GM21381 (cell line): ENCODE data around the gene LAMTOR3.
A peak's percentile ranks its signal among the peaks of the same experiment; 100 is the strongest.

Experiments used
- ATAC-seq: cut with Tn5 transposase; IDR thresholded peaks from one replicate; pipeline ENCODE4 v1.9.1; 2021; ENCODE audit warnings: mild to moderate bottlenecking, moderate library complexity; ENCODE audit not compliant: unreplicated experiment

Gene LAMTOR3

DNA sequence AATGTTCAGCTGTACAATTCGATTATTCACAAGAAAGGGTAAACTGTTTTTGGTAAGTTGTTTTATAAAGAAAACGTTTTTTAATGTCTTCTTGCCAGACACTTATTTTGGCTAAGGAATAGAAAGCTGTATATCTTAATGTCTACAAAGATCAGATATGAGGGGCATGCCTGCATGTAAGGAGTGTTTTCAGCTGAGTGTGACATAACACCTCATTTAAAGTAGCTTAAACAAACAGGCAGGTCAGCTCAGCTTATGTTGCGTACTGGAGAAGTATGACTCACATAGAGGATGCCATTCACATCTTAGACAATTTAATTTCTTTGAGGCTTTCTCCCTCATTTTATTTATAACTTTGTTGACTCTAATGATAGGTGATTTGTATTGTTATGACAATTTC, 30.4 kb downstream of the LAMTOR3 start:
- ATAC-seq = no peak

DNA sequence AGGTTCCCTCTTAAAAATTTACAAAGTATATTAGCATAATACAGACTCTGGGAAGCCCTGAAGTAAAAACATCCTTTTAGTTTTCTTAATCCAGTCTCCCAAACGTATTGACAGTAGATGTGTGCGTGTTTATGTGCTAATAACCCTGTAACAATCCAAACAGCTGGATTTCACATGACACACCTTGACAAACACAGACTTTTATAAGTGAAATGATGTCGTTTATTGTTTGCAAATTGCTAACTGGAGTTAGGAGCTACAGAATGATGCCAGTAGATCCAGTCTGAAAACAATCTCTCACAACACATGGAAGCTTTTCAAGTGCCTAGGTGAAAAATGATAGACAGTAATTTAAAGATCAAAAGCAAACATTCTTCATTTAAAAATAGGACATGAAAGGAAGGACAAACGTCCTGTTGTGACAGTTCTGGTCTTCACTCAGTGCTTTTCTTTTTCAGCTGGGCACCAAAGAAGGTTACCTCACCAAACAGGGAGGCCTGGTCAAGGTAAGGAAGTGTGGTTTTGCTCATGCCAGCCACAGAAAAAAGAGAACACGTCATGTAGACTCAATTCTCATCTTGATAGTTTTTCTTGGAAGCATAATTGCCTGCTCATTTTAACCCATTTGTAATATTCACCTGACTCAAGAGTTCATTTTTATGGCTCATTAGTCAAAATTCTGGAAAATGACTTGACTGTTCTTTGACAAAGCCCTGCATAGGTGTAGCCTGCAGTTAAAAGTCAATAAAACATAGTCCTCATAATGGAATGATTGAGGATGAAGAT, 32.9 kb downstream of the LAMTOR3 start:
- ATAC-seq = peak; percentile 70

DNA sequence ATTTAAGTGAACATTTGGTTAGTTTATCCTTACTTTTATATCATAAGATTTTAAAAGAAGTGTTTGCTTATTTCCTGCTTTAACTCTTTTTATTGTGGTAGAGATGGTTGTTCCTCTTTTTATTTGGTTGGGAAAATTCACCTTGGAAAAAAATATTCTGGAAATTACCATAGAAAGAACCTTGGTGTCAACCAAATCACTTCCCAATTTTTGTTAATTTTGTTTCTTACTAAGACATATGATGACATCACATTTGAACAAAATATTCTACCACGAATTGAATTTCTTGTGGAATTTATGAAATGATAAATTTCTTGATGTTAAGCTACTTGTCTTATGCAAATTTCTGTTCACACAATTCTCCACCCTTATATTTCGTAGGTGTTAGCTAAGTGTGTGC, 33.7 kb downstream of the LAMTOR3 start:
- ATAC-seq = no peak

DNA sequence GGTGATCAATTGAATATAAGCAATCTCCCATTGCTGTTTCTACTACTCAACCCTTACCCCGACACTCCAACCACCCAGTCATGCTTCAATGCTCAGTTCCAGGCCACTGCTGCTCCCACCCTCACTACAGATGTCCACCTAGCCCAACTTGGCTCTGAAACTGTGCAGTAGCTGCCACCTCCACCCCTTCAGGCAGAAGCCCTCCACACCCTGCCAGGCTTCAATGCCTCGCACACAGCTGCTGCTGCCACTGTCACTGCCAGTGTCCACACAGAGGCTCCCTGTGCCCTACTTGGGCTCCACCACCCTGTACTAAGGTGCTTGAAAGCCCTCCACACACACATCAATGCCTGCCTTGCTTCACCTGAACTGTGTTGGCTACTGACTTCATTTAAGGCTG, 34.6 kb downstream of the LAMTOR3 start:
- peak; percentile 52 for ATAC-seq

DNA sequence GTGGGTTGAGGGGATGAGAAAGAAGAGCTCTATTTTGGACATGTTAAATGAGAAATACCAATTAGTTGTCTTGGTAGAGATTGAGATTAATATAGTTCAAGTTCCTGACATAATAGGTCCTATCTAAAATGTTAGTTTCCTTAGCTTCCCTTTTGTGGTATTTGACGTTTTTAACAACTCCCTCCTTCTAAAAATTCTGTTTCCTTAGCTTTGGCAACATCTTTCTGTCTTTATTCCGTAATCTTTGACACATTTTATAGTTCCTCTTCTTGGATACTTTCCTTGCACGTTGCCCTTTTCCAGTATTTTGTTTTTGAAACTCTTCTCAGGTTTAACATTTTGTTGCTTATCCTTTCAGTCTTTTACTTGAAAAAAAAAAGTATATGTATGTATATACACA, 36.9 kb downstream of the LAMTOR3 start:
- ATAC-seq = no peak

DNA sequence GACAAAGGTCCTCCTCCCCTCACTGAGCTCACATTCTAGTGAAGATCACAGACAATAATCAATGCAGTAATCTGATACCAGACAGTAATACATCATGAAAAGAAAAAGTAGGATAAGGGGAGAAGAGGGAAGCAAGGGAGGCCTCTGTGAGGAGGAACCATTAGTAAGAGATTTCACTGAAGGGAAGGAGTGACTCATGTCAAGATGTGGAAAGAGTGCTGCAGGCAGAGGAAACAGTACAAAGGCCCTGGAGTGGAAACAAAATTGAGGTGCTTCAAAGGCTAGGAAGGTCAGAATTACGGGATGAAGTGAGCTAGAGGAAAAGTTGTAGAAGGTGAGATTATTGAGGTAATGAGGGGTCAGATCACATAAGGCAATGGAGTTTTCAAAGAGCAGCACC, 38.1 kb downstream of the LAMTOR3 start:
- no peak for ATAC-seq

DNA sequence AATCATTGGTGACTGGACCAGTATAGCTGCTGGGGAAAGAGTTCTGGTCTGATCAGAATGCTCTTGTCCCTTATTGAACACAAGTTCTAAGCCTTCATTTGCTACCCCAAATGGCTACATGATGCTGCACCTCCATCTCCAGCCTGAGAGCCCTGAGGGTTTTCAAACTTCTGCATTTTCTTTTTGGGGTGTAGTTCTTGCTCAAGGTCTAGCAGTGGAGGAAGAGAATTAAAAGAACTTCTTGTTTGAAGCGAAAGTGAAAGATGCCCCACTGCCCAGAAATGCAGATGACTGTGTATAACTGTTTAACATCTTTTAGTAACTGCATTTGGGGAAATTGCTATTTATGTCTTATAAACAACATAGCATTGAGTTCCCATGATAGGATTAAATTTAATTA, 38.5 kb downstream of the LAMTOR3 start:
- peak; percentile 40 for ATAC-seq

DNA sequence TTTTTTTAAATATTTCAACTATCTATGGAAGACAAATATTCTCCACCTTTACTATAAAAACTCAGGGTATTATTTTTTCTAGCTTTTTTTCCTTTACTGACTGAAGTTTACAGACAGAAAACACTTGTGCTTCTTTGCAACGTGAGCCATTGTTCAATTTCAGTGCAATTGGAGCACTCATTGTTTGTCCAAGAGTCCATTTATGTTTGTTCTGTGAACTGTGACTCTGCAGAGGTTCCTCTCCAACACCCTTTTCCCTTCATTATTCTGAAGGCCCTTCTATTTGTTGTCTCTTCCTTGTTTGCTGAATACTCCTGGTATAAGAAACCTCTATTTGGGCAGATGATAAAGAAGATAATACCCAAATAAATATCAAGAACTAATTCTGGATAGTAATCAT, 40.2 kb downstream of the LAMTOR3 start:
- no peak for ATAC-seq

DNA sequence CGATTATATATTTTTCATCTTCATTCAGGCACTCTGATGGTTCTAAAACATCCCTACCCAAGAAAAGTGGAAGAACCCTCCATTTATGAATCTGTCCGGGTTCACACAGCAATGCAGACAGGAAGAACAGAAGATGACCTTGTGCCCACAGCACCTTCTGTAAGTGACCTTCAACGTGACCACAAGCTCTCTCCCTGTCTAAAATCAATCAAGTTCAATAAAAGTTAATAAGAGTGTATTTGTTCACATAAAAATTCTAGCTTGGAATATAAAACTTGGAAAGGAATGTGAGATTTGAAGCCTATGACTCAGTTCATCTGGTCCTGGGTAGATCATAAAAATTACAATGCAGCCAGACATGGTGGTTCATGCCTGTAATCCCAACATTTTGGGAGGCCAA, 41.0 kb downstream of the LAMTOR3 start:
- no peak for ATAC-seq

DNA sequence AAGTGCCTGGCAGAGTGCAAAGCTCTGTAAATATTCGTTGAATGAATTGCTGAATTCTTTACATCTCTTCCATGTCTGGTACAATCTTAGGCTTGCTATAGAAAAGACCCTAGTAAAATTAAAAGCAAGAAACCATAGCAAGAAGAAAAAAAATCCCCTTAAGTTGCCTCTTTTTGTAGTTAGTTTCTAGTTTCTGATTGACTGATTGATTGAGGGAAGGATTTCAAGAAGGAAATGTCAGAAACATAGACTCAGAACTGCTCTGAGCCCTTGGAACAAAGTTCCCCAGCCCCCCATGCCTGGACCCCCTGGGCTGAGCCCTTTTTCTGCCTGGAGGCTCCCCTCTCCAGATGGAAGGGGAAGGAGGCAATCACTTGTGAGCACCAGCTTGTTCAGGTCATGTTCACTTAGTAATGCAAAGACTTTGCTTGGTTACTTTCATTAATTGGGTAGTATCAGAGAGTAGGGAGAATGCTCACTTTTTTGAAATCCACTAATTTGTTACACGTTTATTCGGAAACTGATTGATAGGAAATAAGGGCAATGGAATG, 42.0 kb downstream of the LAMTOR3 start:
- ATAC-seq = no peak

DNA sequence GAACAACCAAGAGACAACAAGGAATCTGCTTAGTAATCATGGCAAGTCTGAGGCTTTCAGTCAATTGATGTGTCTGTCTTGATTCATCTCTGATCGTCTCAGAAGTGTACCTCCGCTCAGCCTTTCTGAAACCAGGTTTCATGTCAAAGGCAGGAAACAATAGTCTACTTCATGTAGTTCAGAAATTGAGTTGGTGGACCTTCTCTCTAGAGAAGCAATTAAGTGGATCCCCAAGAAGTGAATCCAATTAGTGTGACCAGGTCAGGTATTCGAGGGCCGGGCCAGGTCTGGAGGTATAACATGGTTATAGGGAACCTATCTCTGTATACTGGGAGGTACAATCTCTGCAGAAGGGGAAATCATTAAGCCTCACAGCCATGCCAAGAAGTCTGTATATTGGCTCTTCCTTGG, 45.6 kb downstream of the LAMTOR3 start:
- peak; percentile 35 for ATAC-seq

DNA sequence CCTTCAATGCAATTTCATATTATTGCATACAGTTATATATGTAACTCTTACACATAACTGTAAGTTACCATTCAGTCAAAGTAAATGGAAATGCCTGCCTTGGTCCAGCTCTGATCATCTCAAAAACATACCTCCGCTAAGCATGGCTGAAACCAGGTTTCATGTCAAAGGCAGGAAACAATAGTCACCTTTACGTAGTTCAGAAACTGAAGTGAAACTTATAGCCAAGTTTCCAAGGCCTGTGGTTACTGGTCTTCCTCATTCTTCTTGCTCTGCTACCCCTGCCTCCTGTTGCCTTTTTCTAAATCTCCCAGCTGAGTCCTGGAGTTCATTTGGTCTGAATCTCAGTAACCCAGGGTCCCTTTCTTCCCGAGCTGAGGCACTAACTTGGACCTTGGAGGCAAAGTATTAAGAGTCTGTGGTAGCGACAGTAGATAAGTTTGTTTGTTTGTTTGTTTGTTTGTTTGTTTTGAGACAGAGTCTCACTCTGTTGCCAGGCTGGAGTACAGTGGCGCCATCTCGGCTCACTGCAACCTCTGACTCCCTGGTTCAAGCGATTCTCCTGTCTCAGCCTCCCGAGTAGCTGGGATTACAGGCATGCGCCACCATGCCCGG, 46.8 kb downstream of the LAMTOR3 start:
- peak; percentile 59 for ATAC-seq

DNA sequence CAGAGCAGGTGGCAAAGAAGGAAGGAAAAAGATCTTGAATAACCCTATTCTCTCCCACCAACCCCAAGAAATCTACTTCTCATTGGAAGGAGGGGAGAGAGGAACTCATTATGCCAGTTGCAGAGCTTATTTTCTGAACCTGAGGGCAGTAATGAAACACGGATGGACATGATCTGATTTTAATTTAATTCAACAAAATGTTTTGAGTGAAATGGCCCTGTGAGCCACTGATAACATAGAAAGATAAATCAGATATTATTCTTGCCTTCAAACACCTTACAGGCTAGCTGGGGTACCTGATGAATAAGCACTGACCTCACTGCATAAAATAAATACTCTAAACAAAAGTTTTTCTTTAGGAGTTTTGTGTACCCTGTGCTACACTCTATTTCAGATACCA, 47.3 kb downstream of the LAMTOR3 start:
- no peak for ATAC-seq

DNA sequence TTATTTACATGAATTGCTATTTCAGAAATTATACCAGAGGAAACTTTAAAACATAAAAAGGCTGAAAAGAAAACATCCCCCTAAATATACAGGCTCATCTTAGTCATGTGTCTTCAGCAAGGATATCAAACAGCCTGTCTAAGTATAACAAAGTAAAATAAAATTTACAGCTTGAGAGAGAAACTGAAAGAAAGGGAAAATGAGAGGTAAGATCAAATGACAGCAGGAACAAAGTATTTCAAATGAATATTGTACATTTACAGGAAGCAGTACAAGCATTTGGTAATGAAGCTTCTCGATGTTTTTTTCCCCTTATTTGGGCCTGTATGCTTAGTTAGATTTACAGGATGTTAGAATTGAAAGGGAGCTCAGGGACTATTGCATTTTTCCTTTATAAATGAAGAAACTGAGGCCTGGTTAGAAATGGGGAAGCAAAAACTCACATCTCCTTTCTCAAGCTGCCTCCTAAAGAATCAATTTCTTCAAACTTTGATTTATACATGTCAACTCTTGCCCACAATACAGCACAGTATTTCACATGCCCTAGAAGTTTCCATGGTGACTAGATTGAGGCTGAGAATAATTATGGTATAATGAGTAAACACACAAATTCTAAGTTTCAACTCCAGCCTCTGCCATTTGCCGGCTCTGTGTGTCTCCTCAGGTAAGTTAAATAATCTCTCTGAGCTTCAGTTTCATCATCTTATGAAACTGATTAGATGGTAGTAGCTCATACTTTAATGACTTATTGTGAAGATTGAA, 48.3 kb downstream of the LAMTOR3 start:
- no peak for ATAC-seq

DNA sequence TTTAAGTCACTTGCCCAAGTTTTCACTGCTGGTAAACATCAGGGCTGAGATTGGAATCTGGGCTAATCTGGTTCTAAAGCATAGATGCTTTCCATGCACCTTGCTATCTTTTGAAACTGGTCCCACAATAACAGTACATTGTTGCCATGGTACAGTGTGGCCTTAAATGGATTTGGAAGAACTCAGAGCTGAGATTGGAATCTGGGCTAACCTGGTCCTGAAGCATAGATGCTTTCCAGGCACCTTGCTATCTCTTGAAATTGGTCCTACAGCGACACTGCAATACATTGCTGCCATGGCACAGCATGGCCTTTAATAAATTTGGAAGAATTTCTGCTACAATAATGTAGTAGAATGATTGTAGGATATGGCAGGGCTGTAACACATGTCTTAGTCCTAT, 49.0 kb downstream of the LAMTOR3 start:
- no peak for ATAC-seq

DNA sequence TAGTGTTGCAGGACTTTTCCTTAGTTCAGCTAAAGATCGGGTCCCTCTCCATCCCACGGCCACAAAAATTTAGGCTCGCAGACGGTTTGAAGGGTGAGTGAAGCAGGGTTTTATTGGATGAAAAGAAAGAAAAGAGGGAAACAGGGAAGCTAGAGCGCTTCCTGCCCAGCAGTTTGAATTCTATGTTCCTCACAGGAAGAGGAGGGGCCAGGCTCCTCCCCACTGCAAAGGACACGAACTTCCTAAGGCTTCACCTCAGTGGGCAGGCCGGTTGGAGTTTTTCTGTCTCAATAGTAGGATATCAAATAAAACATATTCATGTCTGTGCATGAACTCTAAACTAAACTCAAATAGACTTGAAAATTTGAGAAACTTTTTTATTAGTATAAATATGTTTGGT, 50.2 kb downstream of the LAMTOR3 start:
- no peak for ATAC-seq

DNA sequence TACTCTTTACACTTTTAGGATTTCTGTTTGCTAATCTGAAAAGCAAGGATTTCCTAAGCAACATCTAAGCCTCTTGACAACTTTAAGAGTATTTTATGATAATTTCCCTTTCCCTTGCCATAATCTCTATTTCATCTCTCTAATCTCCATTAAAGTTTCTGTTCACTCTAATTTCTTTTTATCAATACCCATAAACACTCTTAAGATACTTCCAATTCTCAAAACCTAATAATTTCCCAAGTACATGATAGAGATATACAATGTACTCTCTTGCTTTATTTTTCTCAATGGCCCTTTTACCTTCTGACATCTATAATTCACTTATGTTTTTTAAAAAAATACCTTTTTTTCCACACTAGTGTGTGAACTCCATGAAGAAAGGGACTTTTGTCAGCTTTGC, 50.8 kb downstream of the LAMTOR3 start:
- no peak for ATAC-seq

DNA sequence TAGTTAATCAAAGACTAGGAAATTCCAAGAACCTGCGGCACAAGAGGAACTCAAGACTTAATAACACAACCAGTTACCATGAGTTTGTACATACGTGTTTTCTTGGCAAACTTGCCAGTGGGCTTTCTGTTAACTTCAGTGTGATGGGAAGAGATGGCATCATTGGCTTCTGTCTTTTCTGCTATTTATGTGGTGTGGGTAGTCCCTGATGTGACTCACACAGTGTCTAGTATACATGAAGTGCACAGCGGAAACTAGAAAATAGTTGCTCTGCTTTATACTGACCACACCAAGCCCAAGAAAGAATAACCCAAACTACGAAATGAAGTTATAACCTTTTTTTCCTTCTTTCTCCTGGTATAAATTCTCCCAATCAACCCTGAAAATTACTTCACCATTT, 53.1 kb downstream of the LAMTOR3 start:
- no peak for ATAC-seq

DNA sequence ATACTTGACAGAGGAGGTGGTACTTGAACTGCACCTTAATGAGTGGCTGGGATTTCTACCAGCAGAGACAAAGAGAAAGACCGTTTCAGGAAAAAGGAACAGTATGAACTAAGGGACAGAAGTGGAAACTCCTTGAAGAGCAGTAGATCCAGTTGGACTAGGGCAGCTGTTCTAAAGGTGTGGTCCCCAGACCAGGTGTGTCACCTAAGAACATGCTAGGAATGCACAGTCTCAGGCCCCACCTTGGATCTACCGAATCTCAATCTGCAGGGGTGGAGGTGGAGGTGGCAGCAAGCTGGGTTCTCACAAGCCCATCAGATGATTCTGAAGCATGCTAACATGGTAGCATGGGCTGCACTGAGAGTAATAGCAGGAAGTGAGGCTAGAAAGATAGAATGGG, 55.3 kb downstream of the LAMTOR3 start:
- no peak for ATAC-seq

DNA sequence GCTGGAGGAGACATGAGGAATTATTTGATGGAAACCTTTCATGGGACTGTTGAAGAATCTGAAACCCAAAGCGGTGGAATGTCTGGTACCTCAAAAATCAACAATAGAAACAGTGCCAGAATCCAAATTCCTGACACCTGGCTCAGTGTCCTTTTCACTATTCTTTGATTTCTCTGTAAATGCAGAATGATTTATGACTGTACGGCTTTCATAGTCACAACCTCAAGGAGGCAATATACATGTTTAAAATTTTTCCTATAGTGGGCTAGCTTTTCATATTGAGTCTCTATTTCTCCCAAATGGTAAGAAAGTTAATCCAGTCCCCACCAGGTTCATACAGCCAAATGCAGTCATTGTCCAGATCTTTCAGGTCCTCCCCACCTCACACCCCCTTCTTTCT, 58.3 kb downstream of the LAMTOR3 start:
- no peak for ATAC-seq

DNA sequence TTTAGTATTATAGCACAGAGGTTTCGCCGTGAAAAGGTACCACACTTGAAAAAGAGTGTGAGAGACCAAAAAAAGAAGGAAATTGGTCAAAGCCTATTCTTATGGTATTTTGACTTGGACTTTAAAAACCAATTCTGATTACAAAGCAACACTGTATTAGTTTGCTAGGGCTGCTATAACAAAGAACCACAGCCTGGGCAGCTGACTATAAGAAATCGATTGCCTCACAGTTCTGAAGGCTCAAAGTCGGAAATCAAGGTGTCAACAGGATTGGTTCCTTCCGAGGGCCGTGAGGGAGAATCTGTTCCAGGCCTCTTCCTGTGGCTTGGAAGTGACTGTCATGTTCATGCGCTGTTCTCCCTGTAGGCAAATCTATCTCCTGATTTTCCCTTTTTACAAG, 59.7 kb downstream of the LAMTOR3 start:
- no peak for ATAC-seq

DNA sequence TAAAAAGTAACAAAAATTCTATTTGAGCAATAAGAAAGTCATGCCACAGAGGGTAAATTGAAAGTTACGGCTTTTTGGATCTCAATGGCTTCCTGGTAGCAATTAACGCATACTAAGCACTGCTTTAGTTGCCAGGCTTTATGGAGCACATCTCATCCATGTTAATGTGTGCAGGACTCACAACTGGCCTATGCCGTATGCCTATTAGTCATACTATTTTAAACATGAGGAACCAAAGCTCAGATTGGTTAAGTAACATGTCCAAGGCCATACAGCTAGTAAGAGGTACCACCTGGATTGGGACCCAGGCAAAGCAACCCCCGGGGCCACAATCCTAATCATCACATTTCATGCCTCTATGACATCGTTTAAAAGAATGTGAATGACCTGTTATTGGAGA, 60.5 kb downstream of the LAMTOR3 start:
- ATAC-seq = no peak
